ENCODE measurements around the gene MCTP1. TPM values are rescaled to one million over a fixed set of nuclear protein-coding genes. Genes with fewer than 3 reads are reported as not detected.

MCTP1 gene
- polyA plus RNA-seq, 1 donor (not counting 4 experiments of a cell fraction or from before 2014, with no cell fraction given), result 4.9 TPM

- Histone ChIP-seq H3K4me2 (ENCODE audit: control insufficient read depth, extremely low read depth, insufficient read depth, low read depth, low read length) (no peak overlapping the region), H3K9me3 (ENCODE audit: control insufficient read depth, low read depth, low read length) (no peaks in the 10 kb centered on the region), H3K9me1 (ENCODE audit: control insufficient read depth, extremely low read depth, insufficient read depth, low read length) (no peaks in the 10 kb centered on the region), H3K4me1 (ENCODE audit: control insufficient read depth, extremely low read depth, insufficient read depth, low read length) (no peaks in the 10 kb centered on the region), H2AFZ (ENCODE audit: control insufficient read depth, low read length) (no peak overlapping the region), H3K36me3 (ENCODE audit: control insufficient read depth in 2 of 2, extremely low read depth in 1 of 2, insufficient read depth in 2 of 2, low read length in 2 of 2) (no peaks in the 10 kb centered on the region), H3K27ac (ENCODE audit: control insufficient read depth, insufficient read depth, low read length) (no peak overlapping the region), H3K9ac (ENCODE audit: control insufficient read depth, extremely low read depth, insufficient read depth, low read length) (no peak overlapping the region), H4K20me1 (ENCODE audit: control insufficient read depth, extremely low read depth, insufficient read depth, low read length) (no peaks in the 10 kb centered on the region), H3K4me3 (ENCODE audit: control insufficient read depth in 2 of 3, extremely low read depth in 1 of 3, insufficient read depth in 2 of 3, low read depth in 1 of 3, low read length in 3 of 3) (no peak overlapping the region), H3K79me2 (ENCODE audit: control insufficient read depth, insufficient read depth, low read length) (no peaks in the 10 kb centered on the region), H3K27me3 (ENCODE audit: control insufficient read depth, extremely low read depth, insufficient read depth, low read length) (no peaks in the 10 kb centered on the region)
- TF ChIP-seq, protein P1, sequence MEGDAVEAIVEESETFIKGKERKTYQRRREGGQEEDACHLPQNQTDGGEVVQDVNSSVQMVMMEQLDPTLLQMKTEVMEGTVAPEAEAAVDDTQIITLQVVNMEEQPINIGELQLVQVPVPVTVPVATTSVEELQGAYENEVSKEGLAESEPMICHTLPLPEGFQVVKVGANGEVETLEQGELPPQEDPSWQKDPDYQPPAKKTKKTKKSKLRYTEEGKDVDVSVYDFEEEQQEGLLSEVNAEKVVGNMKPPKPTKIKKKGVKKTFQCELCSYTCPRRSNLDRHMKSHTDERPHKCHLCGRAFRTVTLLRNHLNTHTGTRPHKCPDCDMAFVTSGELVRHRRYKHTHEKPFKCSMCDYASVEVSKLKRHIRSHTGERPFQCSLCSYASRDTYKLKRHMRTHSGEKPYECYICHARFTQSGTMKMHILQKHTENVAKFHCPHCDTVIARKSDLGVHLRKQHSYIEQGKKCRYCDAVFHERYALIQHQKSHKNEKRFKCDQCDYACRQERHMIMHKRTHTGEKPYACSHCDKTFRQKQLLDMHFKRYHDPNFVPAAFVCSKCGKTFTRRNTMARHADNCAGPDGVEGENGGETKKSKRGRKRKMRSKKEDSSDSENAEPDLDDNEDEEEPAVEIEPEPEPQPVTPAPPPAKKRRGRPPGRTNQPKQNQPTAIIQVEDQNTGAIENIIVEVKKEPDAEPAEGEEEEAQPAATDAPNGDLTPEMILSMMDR (optimal IDR thresholded peaks at IDR 0.05 in 1 of 3, IDR thresholded peaks at IDR 0.05 in 1 of 3, conservative IDR thresholded peaks at IDR 0.05 in 1 of 3; ENCODE audit: extremely low read depth in 1 of 3, insufficient read depth in 2 of 3, low read length in 3 of 3), result no peak
- FAIRE-seq, result no peak
- DNase-seq (ENCODE audit: low read depth, low spot score), result no peak
- dilution Hi-C loops (cut with MboI; ENCODE audit: extremely low pct_ligation_motif_present, low sequenced_read_pairs), result no loop called here
Observed at GRCh38 chr5:94872526-94872925, 412.4 kb downstream of the MCTP1 start.

DNA sequence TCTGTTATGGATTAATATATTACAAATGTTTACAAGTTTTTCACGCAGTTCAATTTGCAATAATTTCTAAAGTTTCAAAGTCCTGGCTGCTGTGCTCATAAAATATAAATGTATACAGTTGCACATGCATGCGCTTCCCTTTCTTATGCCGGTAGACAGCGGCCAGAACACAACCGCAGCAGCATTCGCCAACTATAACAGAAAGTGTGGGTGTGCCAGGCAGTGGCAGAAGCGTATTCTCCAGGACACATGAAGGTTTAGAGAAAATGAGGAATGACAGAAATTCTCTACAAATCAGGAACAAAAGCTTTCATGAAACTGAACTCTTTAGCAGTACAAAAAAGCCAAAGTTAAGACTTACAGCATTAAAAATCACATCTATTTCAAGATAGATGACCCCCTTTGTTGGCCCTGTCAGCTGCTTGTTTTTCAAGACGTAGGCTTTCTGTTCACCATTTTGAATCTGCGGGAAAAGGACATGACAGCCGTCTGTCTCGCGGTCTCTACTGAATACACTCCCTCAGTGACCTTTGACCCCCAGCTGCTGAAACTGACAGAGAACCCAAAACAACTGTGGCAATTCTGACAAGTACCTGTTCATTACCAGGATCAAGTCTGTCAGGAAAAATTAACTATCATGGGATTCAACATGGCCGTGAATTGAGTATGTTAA is 414.2 kb downstream of the MCTP1 start:
- FAIRE-seq, result no peak
- H3K4me2 ChIP-seq (ENCODE audit: control insufficient read depth, extremely low read depth, insufficient read depth, low read depth, low read length), result no peak overlapping the region

More for the DNA sequence above, 414.2 kb downstream of the MCTP1 start:
- Histone ChIP-seq H3K9me3 (ENCODE audit: control insufficient read depth, low read depth, low read length) (no peaks in the 10 kb centered on the region), H3K9me1 (ENCODE audit: control insufficient read depth, extremely low read depth, insufficient read depth, low read length) (no peaks in the 10 kb centered on the region), H2AFZ (ENCODE audit: control insufficient read depth, low read length) (no peak overlapping the region), H3K9ac (ENCODE audit: control insufficient read depth, extremely low read depth, insufficient read depth, low read length) (no peak overlapping the region), H3K79me2 (ENCODE audit: control insufficient read depth, insufficient read depth, low read length) (no peaks in the 10 kb centered on the region), H3K4me1 (ENCODE audit: control insufficient read depth, extremely low read depth, insufficient read depth, low read length) (no peaks in the 10 kb centered on the region), H3K36me3 (ENCODE audit: control insufficient read depth in 2 of 2, extremely low read depth in 1 of 2, insufficient read depth in 2 of 2, low read length in 2 of 2) (no peaks in the 10 kb centered on the region), H4K20me1 (ENCODE audit: control insufficient read depth, extremely low read depth, insufficient read depth, low read length) (no peaks in the 10 kb centered on the region), H3K27ac (ENCODE audit: control insufficient read depth, insufficient read depth, low read length) (no peak overlapping the region), H3K27me3 (ENCODE audit: control insufficient read depth, extremely low read depth, insufficient read depth, low read length) (no peaks in the 10 kb centered on the region), H3K4me3 (ENCODE audit: control insufficient read depth in 2 of 3, extremely low read depth in 1 of 3, insufficient read depth in 2 of 3, low read depth in 1 of 3, low read length in 3 of 3) (no peak overlapping the region)
- TF ChIP-seq, protein P1 (optimal IDR thresholded peaks at IDR 0.05 in 1 of 3, IDR thresholded peaks at IDR 0.05 in 1 of 3, conservative IDR thresholded peaks at IDR 0.05 in 1 of 3; ENCODE audit: extremely low read depth in 1 of 3, insufficient read depth in 2 of 3, low read length in 3 of 3), result no peak
- no peak for TF ChIP-seq EZH2 (IDR thresholded peaks at IDR 0.05; ENCODE audit: low read length)
- dilution Hi-C loops (cut with MboI; ENCODE audit: extremely low pct_ligation_motif_present, low sequenced_read_pairs), result no loop called here
- no peak for DNase-seq (ENCODE audit: low read depth, low spot score)
